ENCODE measurements around the gene DUS1L. TPM values are rescaled to one million over a fixed set of nuclear protein-coding genes. Genes with fewer than 3 reads are reported as not detected.

The DUS1L gene
- polyA plus RNA-seq, 1 donor (not counting 4 experiments of a cell fraction or from before 2014, with no cell fraction given): 49.1 TPM

- FAIRE-seq (no peak), DNase-seq (ENCODE audit: low read depth, low spot score) (no peak)
- H3K9ac ChIP-seq (ENCODE audit: control insufficient read depth, extremely low read depth, insufficient read depth, low read length): no peak overlapping the region
- no peak overlapping the region for H3K4me3 ChIP-seq (ENCODE audit: control insufficient read depth in 2 of 3, extremely low read depth in 1 of 3, insufficient read depth in 2 of 3, low read depth in 1 of 3, low read length in 3 of 3)
- H3K9me3 ChIP-seq (ENCODE audit: control insufficient read depth, low read depth, low read length): no peaks in the 10 kb centered on the region
- H3K9me1 ChIP-seq (ENCODE audit: control insufficient read depth, extremely low read depth, insufficient read depth, low read length): no peaks in the 10 kb centered on the region
- H3K79me2 ChIP-seq (ENCODE audit: control insufficient read depth, insufficient read depth, low read length): peaks cover 20% of the 10 kb centered on the region
- dilution Hi-C loops (cut with MboI; ENCODE audit: extremely low pct_ligation_motif_present, low sequenced_read_pairs): no loop called here
- H3K27me3 ChIP-seq (ENCODE audit: control insufficient read depth, extremely low read depth, insufficient read depth, low read length): no peaks in the 10 kb centered on the region
- H3K36me3 ChIP-seq (ENCODE audit: control insufficient read depth in 2 of 2, extremely low read depth in 1 of 2, insufficient read depth in 2 of 2, low read length in 2 of 2): peaks cover 30 to 40% of the 10 kb centered on the region in 2 experiments
- no peak overlapping the region for H2AFZ ChIP-seq (ENCODE audit: control insufficient read depth, low read length)
- H3K27ac ChIP-seq (ENCODE audit: control insufficient read depth, insufficient read depth, low read length): no peak overlapping the region
- H3K4me2 ChIP-seq (ENCODE audit: control insufficient read depth, extremely low read depth, insufficient read depth, low read depth, low read length): no peak overlapping the region
- TF ChIP-seq CTCF (optimal IDR thresholded peaks at IDR 0.05 in 1 of 3, IDR thresholded peaks at IDR 0.05 in 1 of 3, conservative IDR thresholded peaks at IDR 0.05 in 1 of 3; ENCODE audit: extremely low read depth in 1 of 3, insufficient read depth in 2 of 3, low read length in 3 of 3) (no peak), EZH2 (IDR thresholded peaks at IDR 0.05; ENCODE audit: low read length) (no peak)
- H3K4me1 ChIP-seq (ENCODE audit: control insufficient read depth, extremely low read depth, insufficient read depth, low read length): peaks cover 6% of the 10 kb centered on the region
- H4K20me1 ChIP-seq (ENCODE audit: control insufficient read depth, extremely low read depth, insufficient read depth, low read length): no peaks in the 10 kb centered on the region
Measured at GRCh38 chr17:82055965-82056728, 9.5 kb downstream of the DUS1L start.

GRCh38 chr17:82055023-82055964 lies 10.3 kb downstream of the DUS1L start:
- no peaks in the 10 kb centered on the region for H4K20me1 ChIP-seq (ENCODE audit: control insufficient read depth, extremely low read depth, insufficient read depth, low read length)
- H3K4me3 ChIP-seq (ENCODE audit: control insufficient read depth in 2 of 3, extremely low read depth in 1 of 3, insufficient read depth in 2 of 3, low read depth in 1 of 3, low read length in 3 of 3): no peak overlapping the region
- dilution Hi-C loops (cut with MboI; ENCODE audit: extremely low pct_ligation_motif_present, low sequenced_read_pairs): no loop called here
- FAIRE-seq: no peak
- H3K9me3 ChIP-seq (ENCODE audit: control insufficient read depth, low read depth, low read length): no peaks in the 10 kb centered on the region
- no peaks in the 10 kb centered on the region for H3K27me3 ChIP-seq (ENCODE audit: control insufficient read depth, extremely low read depth, insufficient read depth, low read length)
- H3K4me2 ChIP-seq (ENCODE audit: control insufficient read depth, extremely low read depth, insufficient read depth, low read depth, low read length): no peak overlapping the region
- H3K36me3 ChIP-seq (ENCODE audit: control insufficient read depth in 2 of 2, extremely low read depth in 1 of 2, insufficient read depth in 2 of 2, low read length in 2 of 2): peaks cover 26 to 36% of the 10 kb centered on the region in 2 experiments
- no peak overlapping the region for H2AFZ ChIP-seq (ENCODE audit: control insufficient read depth, low read length)
- TF ChIP-seq CTCF (optimal IDR thresholded peaks at IDR 0.05 in 1 of 3, IDR thresholded peaks at IDR 0.05 in 1 of 3, conservative IDR thresholded peaks at IDR 0.05 in 1 of 3; ENCODE audit: extremely low read depth in 1 of 3, insufficient read depth in 2 of 3, low read length in 3 of 3) (no peak), EZH2 (IDR thresholded peaks at IDR 0.05; ENCODE audit: low read length) (no peak)
- peaks cover 11% of the 10 kb centered on the region for H3K4me1 ChIP-seq (ENCODE audit: control insufficient read depth, extremely low read depth, insufficient read depth, low read length)
- no peaks in the 10 kb centered on the region for H3K9me1 ChIP-seq (ENCODE audit: control insufficient read depth, extremely low read depth, insufficient read depth, low read length)
- no peak overlapping the region for H3K9ac ChIP-seq (ENCODE audit: control insufficient read depth, extremely low read depth, insufficient read depth, low read length)
- H3K79me2 ChIP-seq (ENCODE audit: control insufficient read depth, insufficient read depth, low read length): peaks cover 25% of the 10 kb centered on the region
- H3K27ac ChIP-seq (ENCODE audit: control insufficient read depth, insufficient read depth, low read length): no peak overlapping the region
- no peak for DNase-seq (ENCODE audit: low read depth, low spot score)

All from keratinocyte (primary cell).